SK-N-SH (cell line): ENCODE results near the gene TXLNA. TPM values are rescaled to one million over a fixed set of nuclear protein-coding genes. Genes with fewer than 3 reads are reported as not detected.
A peak's percentile ranks its signal among the peaks of the same experiment; 100 is the strongest.

ENCODE experiments used
- CTCF ChIA-PET: fragments of 300-600, 350-600 bp; formaldehyde crosslinking; extraction: SDS; loops from one replicate; lab custom pipeline; 2021; lab: Yijun Ruan, JAX
- POLR2A ChIA-PET: fragments of 350-600 bp; sonication (Branson Sonifier 250); formaldehyde crosslinking; extraction: SDS; loops from one replicate; lab custom pipeline; 2020; ENCODE audit warnings: antibody characterized with exemption, inconsistent platforms; lab: Yijun Ruan, JAX
- DNase-seq: peaks from one replicate; pipeline ENCODE4 v3.0.0; 2012
- H2AFZ ChIP-seq: fragments of 200-600 bp; sonication (generic); 2 replicates; pipeline ENCODE4 v1.8.1; 2016; ENCODE audit warnings: antibody characterized with exemption, mild to moderate bottlenecking, low read depth
- H3F3A ChIP-seq: fragments of 200-600 bp; sonication (generic); replicated peaks from 2 replicates; pipeline ENCODE3; 2016; ENCODE audit warnings: antibody characterized with exemption, mild to moderate bottlenecking; ENCODE audit not compliant: insufficient read depth
- H3K27ac ChIP-seq, 2 experiments: fragments of 200-500 bp in 1 of 2; fragments of 200-600 bp in 1 of 2; sonication (Bioruptor generic) in 1 of 2; sonication (generic), shearing (Covaris generic) in 1 of 2; 2 replicates each; pipeline versions ENCODE4 v1.5.1 to v1.6.1; 2014 to 2016; ENCODE audit warnings: low read depth in 2 of 2, inconsistent platforms in 1 of 2, low read length in 1 of 2, mild to moderate bottlenecking in 1 of 2, mixed read lengths in 1 of 2
- H3K27me3 ChIP-seq: fragments of 200-600 bp; sonication (generic), shearing (Covaris generic); 2 replicates; pipeline ENCODE4 v1.6.1; 2016; ENCODE audit warnings: mixed run types; ENCODE audit not compliant: insufficient read depth
- H3K36me3 ChIP-seq, 2 experiments: fragments of 200-500 bp in 1 of 2; fragments of 200-600 bp in 1 of 2; sonication (Bioruptor generic) in 1 of 2; sonication (generic) in 1 of 2; replicated peaks in 1 of 2; 2 replicates each; pipeline versions ENCODE3 to v1.5.1; 2014 to 2016; ENCODE audit warnings: low read length in 1 of 2, mild to moderate bottlenecking in 1 of 2; ENCODE audit not compliant: insufficient read depth in 2 of 2, control insufficient read depth in 1 of 2
- H3K4me1 ChIP-seq, 2 experiments: fragments of 200-500 bp in 1 of 2; fragments of 200-600 bp in 1 of 2; sonication (Bioruptor generic) in 1 of 2; sonication (generic), shearing (Covaris generic) in 1 of 2; 2 replicates each; pipeline versions ENCODE4 v1.5.1 to v1.6.1; 2014 to 2016; ENCODE audit warnings: low read depth in 1 of 2, low read length in 1 of 2, mixed run types in 1 of 2; ENCODE audit not compliant: insufficient read depth in 2 of 2, control insufficient read depth in 1 of 2
- H3K4me2 ChIP-seq: fragments of 200-600 bp; sonication (generic), shearing (Covaris generic); 2 replicates; pipeline ENCODE4 v1.6.1; 2017; ENCODE audit warnings: mixed run types
- H3K4me3 ChIP-seq, 2 experiments: fragments of 200-500 bp in 1 of 2; fragments of 200-600 bp in 1 of 2; sonication (Bioruptor generic) in 1 of 2; sonication (generic), shearing (Covaris generic) in 1 of 2; 2 replicates each; pipeline versions ENCODE4 v1.5.1 to v1.8.1; 2014 to 2016; ENCODE audit warnings: low read depth in 2 of 2, inconsistent platforms in 1 of 2, low read length in 1 of 2, mild to moderate bottlenecking in 1 of 2, mixed read lengths in 1 of 2, moderate library complexity in 1 of 2
- H3K79me2 ChIP-seq: fragments of 200-600 bp; sonication (generic); 2 replicates; pipeline ENCODE4 v1.8.1; 2017; ENCODE audit warnings: mild to moderate bottlenecking; ENCODE audit not compliant: insufficient read depth
- H3K9ac ChIP-seq: fragments of 200-600 bp; sonication (generic); 2 replicates; pipeline ENCODE4 v1.6.1; 2017; ENCODE audit warnings: mixed run types
- H3K9me2 ChIP-seq: fragments of 200-600 bp; sonication (generic); 2 replicates; pipeline ENCODE4 v1.6.1; 2017; ENCODE audit warnings: mixed run types
- H3K9me3 ChIP-seq: fragments of 200-600 bp; sonication (generic); 2 replicates; pipeline ENCODE4 v1.6.1; 2017; ENCODE audit warnings: mixed run types, mild to moderate bottlenecking, moderate library complexity
- H4K20me1 ChIP-seq: fragments of 200-600 bp; sonication (generic); 2 replicates; pipeline ENCODE4 v1.6.1; 2017; ENCODE audit warnings: mild to moderate bottlenecking, mixed run types; ENCODE audit not compliant: insufficient read depth
- CHD2 ChIP-seq: fragments of 150-350 bp; IDR thresholded peaks from 2 replicates; pipeline ENCODE4 v1.6.1; 2018; ENCODE audit warnings: low read length; ENCODE audit not compliant: partially characterized antibody
- EP300 ChIP-seq, 2 experiments: IDR thresholded peaks; 2 replicates each; pipeline versions ENCODE4 v1.4.0 to v1.6.1; 2012; ENCODE audit warnings: borderline replicate concordance in 1 of 2, low read depth in 1 of 2, low read length in 1 of 2
- GATA2 ChIP-seq: sonication (generic); formaldehyde crosslinking; IDR thresholded peaks from 2 replicates; pipeline ENCODE4 v1.5.0; 2020; ENCODE audit warnings: mild to moderate bottlenecking, missing genetic modification reagents
- JUND ChIP-seq: IDR thresholded peaks from 2 replicates; pipeline ENCODE4 v1.4.0; 2012
- MEF2A ChIP-seq: IDR thresholded peaks from 2 replicates; pipeline ENCODE4 v1.4.0; 2012; ENCODE audit warnings: low read depth, borderline replicate concordance
- NFIC ChIP-seq: IDR thresholded peaks from 2 replicates; pipeline ENCODE4 v1.4.0; 2012; ENCODE audit warnings: borderline replicate concordance
- POLR2AphosphoS5 ChIP-seq: IDR thresholded peaks from 2 replicates; pipeline ENCODE4 v1.6.1; 2012; ENCODE audit warnings: low read depth, low read length
- SMC3 ChIP-seq: IDR thresholded peaks from 2 replicates; pipeline ENCODE4 v1.6.1; 2012; ENCODE audit warnings: low read depth, low read length, improper control_type of control experiment
- TEAD4 ChIP-seq: IDR thresholded peaks from 2 replicates; pipeline ENCODE4 v1.4.0; 2012; ENCODE audit warnings: mild to moderate bottlenecking, borderline replicate concordance; ENCODE audit not compliant: insufficient read depth
- YY1 ChIP-seq: IDR thresholded peaks from 2 replicates; pipeline ENCODE4 v1.4.0; 2012; ENCODE audit warnings: low read depth, mild to moderate bottlenecking
- WGBS: methylation state at CpG from one replicate; pipeline ENCODE4 v1.1.6; 2017; ENCODE audit warnings: low lambda C conversion rate; 5-methylcytosine and 5-hydroxymethylcytosine counted together
- polyA plus RNA-seq, 3 experiments: library from polyadenylated mRNA; depleted of rRNA; stranded (reverse); fragments of >200 nt; gene quantifications; 2 replicates each; pipeline ENCODE4 v1.2.3, GENCODE V29; 2012
- TF ChIP-seq, protein P1 (sequence below): IDR thresholded peaks from 2 replicates; pipeline ENCODE4; 2012
- TF ChIP-seq, protein P2 (sequence below): IDR thresholded peaks from 2 replicates; pipeline ENCODE4 v1.4.0; 2012; ENCODE audit warnings: low read depth
- TF ChIP-seq, protein P3 (sequence below): IDR thresholded peaks from 2 replicates; pipeline ENCODE4 v1.4.0; 2012; ENCODE audit warnings: low read depth, borderline replicate concordance
- TF ChIP-seq, protein P4 (sequence below): fragments of 200-600 bp; sonication (generic); IDR thresholded peaks from 2 replicates; pipeline ENCODE4 v1.6.1; 2017; ENCODE audit warnings: antibody characterized with exemption, mild to moderate bottlenecking, moderate library complexity

The TXLNA gene
- polyA plus RNA-seq, 1 of the 3 experiments (the other 2 are of a cell fraction), result 26.4 TPM

DNA sequence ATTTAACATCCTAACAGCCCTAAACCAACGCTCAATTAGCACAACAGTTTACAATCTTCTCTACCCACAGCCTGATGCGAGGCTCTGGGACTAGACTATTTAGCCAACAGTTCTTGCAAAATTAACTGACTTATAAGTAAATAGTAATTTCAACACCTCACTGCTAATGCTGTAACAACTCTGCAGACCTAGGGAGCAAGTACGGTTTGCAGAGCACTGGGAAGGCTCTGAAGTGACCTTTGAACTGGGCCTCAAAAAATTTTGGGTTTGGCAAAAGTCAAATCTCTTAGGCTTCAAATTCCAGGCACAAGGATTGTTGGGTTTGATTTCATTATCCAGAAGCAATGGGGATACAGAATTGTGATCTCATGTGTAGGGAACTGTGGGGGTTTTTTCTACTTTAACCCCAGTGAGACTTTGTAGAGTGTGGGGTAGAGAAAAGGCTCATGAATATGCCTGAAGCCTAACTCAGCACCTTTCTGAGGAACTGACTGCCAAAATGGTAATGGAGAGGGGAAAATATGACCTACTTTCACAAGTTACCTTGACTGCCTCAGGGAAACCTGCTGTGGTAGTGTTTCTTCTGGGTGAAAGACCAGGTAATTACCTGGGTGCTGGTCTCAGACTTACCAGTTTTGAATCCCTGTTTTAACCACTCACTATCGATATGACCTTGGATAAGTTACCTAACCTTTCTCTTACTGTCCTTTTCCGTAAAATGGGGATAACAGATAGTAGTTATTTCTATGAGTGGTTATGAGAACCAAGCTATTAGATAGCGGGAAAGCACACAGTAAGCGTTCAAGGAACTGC lies 889 bp upstream of the TXLNA start:
- H2AFZ ChIP-seq, result peak overlapping the region; percentile 77; the same call in 1 of the 2 replicates
- WGBS, result 94% methylated on average over 7 of the region's 7 CpGs
- no peaks in the 10 kb centered on the region for H3K9me2 ChIP-seq
- no peak overlapping the region; a peak in 1 of 4 replicates for H3K4me3 ChIP-seq
- H3K27me3 ChIP-seq, result no peaks in the 10 kb centered on the region
- TF ChIP-seq CHD2 (no peak), EP300 (IDR thresholded peaks at IDR 0.05; ENCODE audit: borderline replicate concordance in 1 of 2, low read depth in 1 of 2, low read length in 1 of 2) (no peak), TEAD4 (no peak), NFIC (no peak), JUND (no peak), MEF2A (no peak), SMC3 (no peak), POLR2AphosphoS5 (no peak)
- TF ChIP-seq, protein P1, sequence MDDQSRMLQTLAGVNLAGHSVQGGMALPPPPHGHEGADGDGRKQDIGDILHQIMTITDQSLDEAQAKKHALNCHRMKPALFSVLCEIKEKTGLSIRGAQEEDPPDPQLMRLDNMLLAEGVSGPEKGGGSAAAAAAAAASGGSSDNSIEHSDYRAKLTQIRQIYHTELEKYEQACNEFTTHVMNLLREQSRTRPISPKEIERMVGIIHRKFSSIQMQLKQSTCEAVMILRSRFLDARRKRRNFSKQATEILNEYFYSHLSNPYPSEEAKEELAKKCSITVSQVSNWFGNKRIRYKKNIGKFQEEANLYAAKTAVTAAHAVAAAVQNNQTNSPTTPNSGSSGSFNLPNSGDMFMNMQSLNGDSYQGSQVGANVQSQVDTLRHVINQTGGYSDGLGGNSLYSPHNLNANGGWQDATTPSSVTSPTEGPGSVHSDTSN, result no peak
- TF ChIP-seq, protein P2, sequence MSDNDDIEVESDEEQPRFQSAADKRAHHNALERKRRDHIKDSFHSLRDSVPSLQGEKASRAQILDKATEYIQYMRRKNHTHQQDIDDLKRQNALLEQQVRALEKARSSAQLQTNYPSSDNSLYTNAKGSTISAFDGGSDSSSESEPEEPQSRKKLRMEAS, result no peak
- H4K20me1 ChIP-seq, result peaks cover 6% of the 10 kb centered on the region; the same call in 1 of the 2 replicates
- peak overlapping the region; percentile 90 to 96; a peak in 3 of 4 replicates for H3K27ac ChIP-seq
- H3K9ac ChIP-seq, result no peak overlapping the region
- peak overlapping the region; percentile 97; the same call in 1 of the 2 replicates for H3K4me2 ChIP-seq
- POLR2A ChIA-PET, result interaction anchor here (1.0 to 2.6 kb wide), 7 partner anchors 22 to 157 kb away, joined by 3 to 16 read pairs (median 6); partner anchors contain the start of genes CCDC28B, IQCC, KPNA6 and MARCKSL1
- H3F3A ChIP-seq, result peaks cover 35% of the 10 kb centered on the region
- no peak for DNase-seq
- no peaks in the 10 kb centered on the region for H3K9me3 ChIP-seq
- peaks cover 17 to 20% of the 10 kb centered on the region in 2 experiments; a peak in 3 of 4 replicates for H3K4me1 ChIP-seq
- H3K36me3 ChIP-seq, result peaks cover 24 to 31% of the 10 kb centered on the region in 2 experiments
- CTCF ChIA-PET, result interaction anchor here (1.1 to 1.7 kb wide), 4 partner anchors 17 to 71 kb away, joined by 3 to 4 read pairs (median 3); partner anchors contain the start of gene KPNA6
- H3K79me2 ChIP-seq, result peaks cover 34% of the 10 kb centered on the region

DNA sequence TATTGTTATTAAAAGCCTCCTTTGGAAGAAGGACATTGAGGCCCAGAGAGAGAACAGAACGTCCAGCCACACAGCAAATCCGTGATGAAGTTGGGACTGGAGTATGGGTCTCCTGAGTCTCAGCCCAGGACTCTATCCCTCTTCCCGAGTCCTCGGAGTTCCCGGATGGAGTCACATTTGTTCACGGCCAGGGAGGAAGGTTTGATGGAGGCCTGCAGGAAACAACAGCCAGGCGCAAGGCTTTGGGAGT lies 357 bp upstream of the TXLNA start:
- Histone ChIP-seq H3K4me2 (peak overlapping the region; percentile 97), H4K20me1 (peaks cover 10% of the 10 kb centered on the region; the same call in 1 of the 2 replicates), H3F3A (peaks cover 35% of the 10 kb centered on the region), H3K9ac (peak overlapping the region; percentile 98), H3K36me3 (peaks cover 22 to 33% of the 10 kb centered on the region in 2 experiments), H3K4me3 (peak overlapping the region; percentile 65 to 82; a peak in 3 of 4 replicates), H3K9me3 (no peaks in the 10 kb centered on the region), H3K9me2 (no peaks in the 10 kb centered on the region), H3K27me3 (no peaks in the 10 kb centered on the region), H2AFZ (peak overlapping the region; percentile 77; the same call in 1 of the 2 replicates), H3K4me1 (peaks cover 18 to 20% of the 10 kb centered on the region in 2 experiments; a peak in 3 of 4 replicates), H3K27ac (peak overlapping the region; percentile 90 to 96; a peak in 3 of 4 replicates), H3K79me2 (peaks cover 39% of the 10 kb centered on the region)
- TF ChIP-seq, protein P1, result no peak
- TF ChIP-seq GATA2 (no peak), TEAD4 (no peak), YY1 (no peak)
- TF ChIP-seq, protein P3, sequence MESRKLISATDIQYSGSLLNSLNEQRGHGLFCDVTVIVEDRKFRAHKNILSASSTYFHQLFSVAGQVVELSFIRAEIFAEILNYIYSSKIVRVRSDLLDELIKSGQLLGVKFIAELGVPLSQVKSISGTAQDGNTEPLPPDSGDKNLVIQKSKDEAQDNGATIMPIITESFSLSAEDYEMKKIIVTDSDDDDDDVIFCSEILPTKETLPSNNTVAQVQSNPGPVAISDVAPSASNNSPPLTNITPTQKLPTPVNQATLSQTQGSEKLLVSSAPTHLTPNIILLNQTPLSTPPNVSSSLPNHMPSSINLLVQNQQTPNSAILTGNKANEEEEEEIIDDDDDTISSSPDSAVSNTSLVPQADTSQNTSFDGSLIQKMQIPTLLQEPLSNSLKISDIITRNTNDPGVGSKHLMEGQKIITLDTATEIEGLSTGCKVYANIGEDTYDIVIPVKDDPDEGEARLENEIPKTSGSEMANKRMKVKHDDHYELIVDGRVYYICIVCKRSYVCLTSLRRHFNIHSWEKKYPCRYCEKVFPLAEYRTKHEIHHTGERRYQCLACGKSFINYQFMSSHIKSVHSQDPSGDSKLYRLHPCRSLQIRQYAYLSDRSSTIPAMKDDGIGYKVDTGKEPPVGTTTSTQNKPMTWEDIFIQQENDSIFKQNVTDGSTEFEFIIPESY, result no peak
- TF ChIP-seq, protein P4, sequence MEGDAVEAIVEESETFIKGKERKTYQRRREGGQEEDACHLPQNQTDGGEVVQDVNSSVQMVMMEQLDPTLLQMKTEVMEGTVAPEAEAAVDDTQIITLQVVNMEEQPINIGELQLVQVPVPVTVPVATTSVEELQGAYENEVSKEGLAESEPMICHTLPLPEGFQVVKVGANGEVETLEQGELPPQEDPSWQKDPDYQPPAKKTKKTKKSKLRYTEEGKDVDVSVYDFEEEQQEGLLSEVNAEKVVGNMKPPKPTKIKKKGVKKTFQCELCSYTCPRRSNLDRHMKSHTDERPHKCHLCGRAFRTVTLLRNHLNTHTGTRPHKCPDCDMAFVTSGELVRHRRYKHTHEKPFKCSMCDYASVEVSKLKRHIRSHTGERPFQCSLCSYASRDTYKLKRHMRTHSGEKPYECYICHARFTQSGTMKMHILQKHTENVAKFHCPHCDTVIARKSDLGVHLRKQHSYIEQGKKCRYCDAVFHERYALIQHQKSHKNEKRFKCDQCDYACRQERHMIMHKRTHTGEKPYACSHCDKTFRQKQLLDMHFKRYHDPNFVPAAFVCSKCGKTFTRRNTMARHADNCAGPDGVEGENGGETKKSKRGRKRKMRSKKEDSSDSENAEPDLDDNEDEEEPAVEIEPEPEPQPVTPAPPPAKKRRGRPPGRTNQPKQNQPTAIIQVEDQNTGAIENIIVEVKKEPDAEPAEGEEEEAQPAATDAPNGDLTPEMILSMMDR, result no peak
- no peak for DNase-seq
- 40% methylated on average over 7 of the region's 7 CpGs for whole genome bisulfite sequencing
- ChIA-PET CTCF (interaction anchor here (1.1 to 1.7 kb wide), 3 partner anchors 18 to 71 kb away, joined by 3 read pairs; partner anchors contain the start of gene KPNA6), POLR2A (interaction anchor here (1.0 to 3.4 kb wide), 8 partner anchors 17 to 157 kb away, joined by 3 to 19 read pairs (median 9); partner anchors contain the start of genes CCDC28B, IQCC, KPNA6 and MARCKSL1)
